Activated CD4-positive, alpha-beta T cell treated with anti-CD3 and anti-CD28 coated beads, Interleukin-2, amount 10 ng/mL, durations not matched to agents 24 days and 14 days (primary cell): Measurements from ENCODE around the gene GDE1. TPM values are rescaled to one million over a fixed set of nuclear protein-coding genes. Genes with fewer than 3 reads are reported as not detected.
"Not testable (repeated sequence)": the region's sequence is repeated elsewhere in the genome, so short reads cannot be mapped to it uniquely, and the experiment has no call there.

Source experiments
- DNase-seq: peaks from one replicate; pipeline ENCODE4 v3.0.0; 2022
- H3K27ac Mint-ChIP-seq: one replicate; pipeline ENCODE4 v1.8.0; 2022; ENCODE audit warnings: mild to moderate bottlenecking, mixed read lengths
- H3K27me3 Mint-ChIP-seq: one replicate; pipeline ENCODE4 v1.8.0; 2022; ENCODE audit warnings: mixed read lengths
- H3K36me3 Mint-ChIP-seq: one replicate; pipeline ENCODE4 v1.8.0; 2022; ENCODE audit warnings: low read depth, mild to moderate bottlenecking, mixed read lengths
- H3K4me1 Mint-ChIP-seq: one replicate; pipeline ENCODE4 v1.8.0; 2021; ENCODE audit warnings: mixed read lengths
- H3K4me3 Mint-ChIP-seq: one replicate; pipeline ENCODE4 v1.8.0; 2022; ENCODE audit warnings: mild to moderate bottlenecking, moderate library complexity, mixed read lengths
- H3K9me3 Mint-ChIP-seq: one replicate; pipeline ENCODE4 v1.8.0; 2021; ENCODE audit warnings: mixed read lengths
- intact Hi-C: fragments of 100-400 bp; cut with micrococcal nuclease; formaldehyde crosslinking; loops from one replicate; pipeline ENCODE4 v1.15.1; 2023
- total RNA-seq: library from RNA; stranded (reverse); gene quantifications from 2 replicates; pipeline ENCODE4 v1.2.3, GENCODE V29; 2022

Gene GDE1
- 25.2 and 28.7 TPM in 2 replicates for total RNA-seq

DNA sequence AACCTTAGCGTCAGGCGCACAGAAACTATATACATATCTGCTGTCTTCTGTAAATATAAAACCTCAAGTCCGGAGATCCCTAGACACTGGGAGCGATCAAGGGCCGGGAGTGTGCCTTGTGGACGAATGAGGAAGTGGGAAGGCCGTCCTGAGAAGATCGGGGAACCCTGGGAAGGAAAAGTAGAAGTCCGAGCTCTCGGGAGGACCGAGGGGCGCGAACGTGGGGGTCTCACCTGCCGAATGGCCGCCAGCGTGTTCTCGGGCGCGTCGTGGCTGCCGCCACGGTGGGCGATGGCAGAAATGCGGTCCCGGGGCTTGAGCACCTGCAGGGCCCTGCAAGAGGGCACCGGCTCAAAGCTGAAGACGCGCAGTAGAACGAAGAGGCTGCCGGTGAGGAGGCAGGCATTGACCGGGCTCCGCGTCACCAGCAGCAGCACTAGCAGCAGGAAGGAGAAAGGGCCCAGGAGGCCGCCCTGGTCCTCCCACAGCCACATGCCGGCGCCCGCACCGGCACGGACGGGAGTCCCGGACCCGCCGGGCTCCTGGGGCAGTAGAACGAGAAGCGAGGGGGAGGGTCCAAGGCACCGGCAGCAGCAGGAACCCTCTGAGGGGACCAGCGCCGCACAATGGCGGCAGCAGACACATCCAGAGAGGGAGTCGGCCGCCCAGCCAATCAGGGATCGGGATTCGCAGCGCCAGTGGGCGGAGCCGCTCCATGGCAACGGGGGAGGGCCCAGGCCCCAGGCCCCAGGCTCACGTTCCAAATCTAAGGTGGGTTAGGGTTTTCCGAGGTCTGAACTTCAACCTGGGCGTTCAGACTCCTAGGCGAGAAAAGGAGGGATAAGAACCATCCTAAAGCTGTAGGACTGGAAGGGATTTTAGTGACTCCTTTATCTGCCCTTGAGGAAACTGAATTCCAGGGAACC is at the start of gene GDE1:
GDE1 (minus strand) TSS at position 628 of the 926 bp plus-strand sequence; CDS start at position 494, 134 bp downstream.
- Mint-ChIP-seq H3K27ac (peak within 1 kb of the TSS; percentile 91), H3K27me3 (no peaks in the 10 kb centered on the region), H3K36me3 (peaks cover 17% of the 10 kb centered on the region), H3K4me3 (peak within 1 kb of the TSS; percentile 93), H3K9me3 (no peaks in the 10 kb centered on the region), H3K4me1 (peaks cover 55% of the 10 kb centered on the region)
- intact Hi-C loops = loop anchor here (1.0 to 5.0 kb wide), 4 partner anchors 197 to 719 kb away; partner anchors contain the start of genes ARL6IP1, IQCK, KNOP1 and SMG1
- peak; percentile 98 for DNase-seq

DNA sequence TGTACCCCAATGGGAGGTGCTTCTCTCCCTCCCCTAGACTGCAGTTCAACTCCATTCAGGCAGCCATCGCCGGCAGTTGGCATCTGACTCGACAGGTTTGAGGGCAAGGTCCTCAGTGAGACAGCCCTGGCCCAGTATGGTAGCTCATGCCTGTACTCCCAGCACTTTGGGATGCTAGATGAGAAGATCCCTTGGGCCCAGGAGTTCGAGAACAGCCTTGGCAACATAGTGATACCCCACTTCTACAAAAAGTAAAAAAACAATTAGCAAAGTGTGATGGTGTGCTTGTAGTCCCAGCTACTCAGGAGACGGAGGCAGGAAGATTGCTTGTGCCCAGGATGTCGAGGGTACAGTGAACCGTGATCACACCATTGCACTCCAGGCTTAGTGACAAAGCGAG is 45.7 kb upstream of the GDE1 start:
- intact Hi-C loops = no loop called here
- DNase-seq = no peak
- Mint-ChIP-seq H3K4me3 (no peak overlapping the region), H3K4me1 (no peaks in the 10 kb centered on the region), H3K36me3 (peaks cover 25% of the 10 kb centered on the region), H3K27ac (no peak overlapping the region), H3K27me3 (no peaks in the 10 kb centered on the region), H3K9me3 (no peaks in the 10 kb centered on the region)

- Mint-ChIP-seq H3K4me1 (no peaks in the 10 kb centered on the region), H3K27me3 (no peaks in the 10 kb centered on the region), H3K36me3 (peaks cover 25% of the 10 kb centered on the region), H3K4me3 (no peak overlapping the region), H3K27ac (no peak overlapping the region), H3K9me3 (no peaks in the 10 kb centered on the region)
- DNase-seq = no peak
- intact Hi-C loops = no loop called here
Measured at GRCh38 chr16:19566362-19566761, 44.5 kb upstream of the GDE1 start.

GRCh38 chr16:19563377-19563776 is 41.5 kb upstream of the GDE1 start:
- no peaks in the 10 kb centered on the region for H3K27me3 Mint-ChIP-seq
- H3K4me1 Mint-ChIP-seq = no peaks in the 10 kb centered on the region
- no peak overlapping the region for H3K27ac Mint-ChIP-seq
- H3K36me3 Mint-ChIP-seq = peaks cover 20% of the 10 kb centered on the region
- no peaks in the 10 kb centered on the region for H3K9me3 Mint-ChIP-seq
- no peak overlapping the region for H3K4me3 Mint-ChIP-seq
- DNase-seq = no peak
- intact Hi-C loops = no loop called here

- no peaks in the 10 kb centered on the region for H3K27me3 Mint-ChIP-seq
- H3K4me1 Mint-ChIP-seq = peaks cover 10% of the 10 kb centered on the region
- H3K36me3 Mint-ChIP-seq = peaks cover 10% of the 10 kb centered on the region
- no peak overlapping the region for H3K27ac Mint-ChIP-seq
- no peak overlapping the region for H3K4me3 Mint-ChIP-seq
- intact Hi-C loops = no loop called here
- H3K9me3 Mint-ChIP-seq = no peaks in the 10 kb centered on the region
- DNase-seq = no peak
Measured at GRCh38 chr16:19560078-19560477, 38.2 kb upstream of the GDE1 start.

DNA sequence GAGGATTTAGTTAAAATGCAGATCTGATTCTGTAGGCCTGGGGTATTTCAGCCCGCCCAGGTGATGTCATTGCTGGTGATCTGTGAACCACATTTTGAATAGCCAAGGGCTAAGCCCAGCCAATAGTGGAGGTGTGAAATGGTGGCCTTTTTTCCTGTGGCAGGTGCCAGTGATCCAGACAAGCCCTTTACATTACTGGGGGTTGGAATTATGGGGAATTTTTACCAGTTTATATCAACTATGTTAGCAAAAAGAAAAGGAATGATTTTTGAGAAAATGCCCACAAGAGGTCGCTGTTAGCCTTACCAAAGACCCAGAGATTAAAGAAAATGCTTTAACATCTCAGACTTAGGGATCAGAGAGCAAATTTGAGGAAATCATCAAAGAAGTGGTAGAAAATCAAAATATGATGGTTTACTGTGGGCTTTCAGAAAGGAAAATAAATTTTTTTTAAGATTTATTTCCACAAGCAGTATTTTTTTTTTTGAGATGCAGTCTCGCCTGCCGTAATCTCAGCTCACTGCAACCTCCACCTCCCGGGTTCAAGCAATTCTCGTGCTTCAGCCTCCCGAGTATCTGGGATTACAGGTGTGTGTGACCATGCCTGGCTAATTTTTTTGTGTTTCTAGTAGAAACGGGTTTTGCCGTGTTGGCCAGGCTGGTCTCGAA is 37.5 kb upstream of the GDE1 start:
- peaks cover 10% of the 10 kb centered on the region for H3K4me1 Mint-ChIP-seq
- DNase-seq = peak; percentile 81
- H3K36me3 Mint-ChIP-seq = peaks cover 5% of the 10 kb centered on the region
- H3K27ac Mint-ChIP-seq = no peak overlapping the region
- H3K9me3 Mint-ChIP-seq = no peaks in the 10 kb centered on the region
- H3K27me3 Mint-ChIP-seq = no peaks in the 10 kb centered on the region
- intact Hi-C loops = loop anchor here (1.0 kb wide), 1 partner anchor 327 kb away; no protein-coding TSS in a partner anchor
- H3K4me3 Mint-ChIP-seq = no peak overlapping the region

- H3K4me1 Mint-ChIP-seq = peaks cover 12% of the 10 kb centered on the region
- H3K36me3 Mint-ChIP-seq = peaks cover 4% of the 10 kb centered on the region
- peak overlapping the region; percentile 95 for H3K27ac Mint-ChIP-seq
- H3K9me3 Mint-ChIP-seq = no peaks in the 10 kb centered on the region
- H3K4me3 Mint-ChIP-seq = peak overlapping the region; percentile 97
- no peaks in the 10 kb centered on the region for H3K27me3 Mint-ChIP-seq
- intact Hi-C loops = loop anchor here (1.0 to 2.0 kb wide), 3 partner anchors 33 to 489 kb away; partner anchors contain the start of genes CCP110, COQ7, IQCK and KNOP1
- peak; percentile 77 for DNase-seq
Measured at GRCh38 chr16:19555938-19556771, 34.3 kb upstream of the GDE1 start.

- Mint-ChIP-seq H3K27me3 (no peaks in the 10 kb centered on the region), H3K27ac (peak within 1 kb of the TSS; percentile 95), H3K4me1 (peaks cover 12% of the 10 kb centered on the region), H3K9me3 (no peaks in the 10 kb centered on the region), H3K4me3 (peak within 1 kb of the TSS; percentile 97), H3K36me3 (peaks cover 7% of the 10 kb centered on the region)
- intact Hi-C loops = loop anchor here (1.0 to 2.0 kb wide), 3 partner anchors 32 to 488 kb away; partner anchors contain the start of genes CCP110, COQ7, IQCK and KNOP1
- DNase-seq = peak; percentile 99
Measured at GRCh38 chr16:19555186-19555937, 33.5 kb upstream of the GDE1 start, which contains the start of gene VPS35L. Gene VPS35L (plus strand): TSS chr16:19555703. CDS start chr16:19555730, 27 bp downstream.

GRCh38 chr16:19549673-19550072 is 27.8 kb upstream of the GDE1 start:
- no peak overlapping the region for H3K27ac Mint-ChIP-seq
- peaks cover 23% of the 10 kb centered on the region for H3K36me3 Mint-ChIP-seq
- H3K27me3 Mint-ChIP-seq = no peaks in the 10 kb centered on the region
- peaks cover 2% of the 10 kb centered on the region for H3K4me1 Mint-ChIP-seq
- no peak overlapping the region for H3K4me3 Mint-ChIP-seq
- DNase-seq = no peak
- no peaks in the 10 kb centered on the region for H3K9me3 Mint-ChIP-seq
- intact Hi-C loops = no loop called here

- intact Hi-C loops = no loop called here
- H3K4me3 Mint-ChIP-seq = no peak overlapping the region
- peaks cover 32% of the 10 kb centered on the region for H3K36me3 Mint-ChIP-seq
- DNase-seq = no peak
- H3K27me3 Mint-ChIP-seq = no peaks in the 10 kb centered on the region
- H3K4me1 Mint-ChIP-seq = peaks cover 4% of the 10 kb centered on the region
- H3K9me3 Mint-ChIP-seq = no peaks in the 10 kb centered on the region
- no peak overlapping the region for H3K27ac Mint-ChIP-seq
Measured at GRCh38 chr16:19548144-19548543, 26.2 kb upstream of the GDE1 start.

- intact Hi-C loops, H3K4me1 Mint-ChIP-seq, H3K4me3 Mint-ChIP-seq, H3K27ac Mint-ChIP-seq, DNase-seq, H3K9me3 Mint-ChIP-seq, H3K27me3 Mint-ChIP-seq: not testable (repeated sequence)
- H3K36me3 Mint-ChIP-seq = peaks cover 46% of the 10 kb centered on the region
Measured at GRCh38 chr16:19543278-19543996, 21.5 kb upstream of the GDE1 start.

DNA sequence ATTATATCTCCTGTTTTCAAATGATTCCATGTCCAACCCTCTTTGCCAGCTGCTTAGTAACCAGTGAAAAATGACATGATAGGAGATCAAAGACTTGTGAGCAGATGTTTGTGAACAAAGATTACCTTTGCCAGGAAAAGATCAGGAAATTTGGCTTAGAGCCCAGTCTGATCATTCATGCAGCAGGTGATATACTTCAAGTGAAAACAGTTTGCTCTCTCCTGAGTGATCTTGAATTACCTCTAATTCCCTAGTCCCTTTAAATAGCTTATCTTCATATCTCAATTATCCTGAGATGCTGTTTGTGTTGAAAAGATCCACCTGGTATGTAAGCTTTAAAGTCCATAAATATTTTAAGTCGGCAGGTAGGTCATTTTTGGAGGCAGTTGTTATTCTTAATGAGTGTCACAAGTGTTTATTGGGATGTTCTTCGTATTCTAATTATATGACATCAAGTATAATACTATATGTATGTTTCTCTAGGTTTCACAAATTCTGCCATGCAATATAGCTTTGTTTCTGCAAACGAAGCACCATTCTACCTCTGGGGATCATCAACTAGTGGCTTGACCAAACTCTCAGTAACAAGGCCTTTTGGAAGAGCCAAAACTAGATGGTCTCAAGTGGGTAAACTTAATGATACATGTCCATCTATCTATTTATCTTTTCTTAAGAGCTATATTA is 20.4 kb upstream of the GDE1 start:
- H3K4me3 Mint-ChIP-seq = no peak overlapping the region
- H3K9me3 Mint-ChIP-seq = no peaks in the 10 kb centered on the region
- no peak for DNase-seq
- no peak overlapping the region for H3K27ac Mint-ChIP-seq
- no peaks in the 10 kb centered on the region for H3K27me3 Mint-ChIP-seq
- peaks cover 45% of the 10 kb centered on the region for H3K36me3 Mint-ChIP-seq
- intact Hi-C loops = no loop called here
- peaks cover 5% of the 10 kb centered on the region for H3K4me1 Mint-ChIP-seq
